Aorta (tissue), 5 donors: ENCODE measurements around the gene ATP5F1D. TPM values are rescaled to one million over a fixed set of nuclear protein-coding genes. Genes with fewer than 3 reads are reported as not detected.

Experiments used
- ATAC-seq: fragments of 200-7000 bp; cut with Tn5 transposase; one replicate; pipeline ENCODE4 v1.9.1; 2022; ENCODE audit warnings: moderate library complexity; ENCODE audit not compliant: low FRiP score
- DNase-seq, 2 donors: peaks; one replicate each; pipeline ENCODE4 v3.0.0-alpha.2; 2020
- H3K27ac ChIP-seq, 2 donors: one replicate each; pipeline ENCODE4 v1.5.1; 2013; ENCODE audit warnings: low read length in 2 of 2, mild to moderate bottlenecking in 2 of 2, moderate library complexity in 2 of 2, control low read depth in 1 of 2, inconsistent platforms in 1 of 2, low read depth in 1 of 2
- H3K27me3 ChIP-seq, 2 donors: one replicate each; pipeline ENCODE4 v1.6.1; 2013; ENCODE audit warnings: control low read depth in 1 of 2, low read length in 1 of 2, mild to moderate bottlenecking in 1 of 2, moderate library complexity in 1 of 2; ENCODE audit not compliant: insufficient read depth in 2 of 2, control insufficient read depth in 1 of 2
- H3K36me3 ChIP-seq, 2 donors: one replicate each; pipeline ENCODE4 v1.6.1; 2013; ENCODE audit warnings: control low read depth in 1 of 2, low read length in 1 of 2, mild to moderate bottlenecking in 1 of 2; ENCODE audit not compliant: insufficient read depth in 2 of 2, control insufficient read depth in 1 of 2
- H3K4me1 ChIP-seq, 2 donors: one replicate each; pipeline ENCODE4 v1.6.1; 2013; ENCODE audit warnings: low read length in 2 of 2, control low read depth in 1 of 2, mild to moderate bottlenecking in 1 of 2, moderate library complexity in 1 of 2; ENCODE audit not compliant: insufficient read depth in 2 of 2, control insufficient read depth in 1 of 2
- H3K4me3 ChIP-seq, 2 donors: one replicate each; pipeline ENCODE4 v1.5.1; 2013; ENCODE audit warnings: low read length in 2 of 2, control low read depth in 1 of 2, mild to moderate bottlenecking in 1 of 2
- H3K9me3 ChIP-seq: one replicate; pipeline ENCODE4 v1.6.1; 2013; ENCODE audit warnings: mild to moderate bottlenecking, low read length; ENCODE audit not compliant: control insufficient read depth
- WGBS, 2 donors: extraction: QIAGEN DNeasy Blood & Tissue Kit; methylation state at CpG; one replicate each; pipeline ENCODE4 v1.1.7; 2013; 5-methylcytosine and 5-hydroxymethylcytosine counted together
- intact Hi-C, 2 donors: fragments of 100-400 bp; cut with DNase I; formaldehyde crosslinking; loops; one replicate each; pipeline versions ENCODE4 v1.14.2 to v1.15.0; 2022
- polyA plus RNA-seq, 2 donors: library from polyadenylated mRNA; stranded (reverse); fragments of 200-250 nt; gene quantifications; one replicate each; pipeline ENCODE4 v1.2.3, GENCODE V29; 2013
- total RNA-seq, 2 donors: library from RNA; stranded (reverse); fragmentation: NEBNext Ultra II Directional; extraction: Animal tissue kit (Norgen Biotek cat#: 25700); gene quantifications; one replicate each; pipeline ENCODE4 v1.2.1, GENCODE V29; 2021
- donor health status: healthy with polysubstance abuse.
- donor health status: Bipolar disorder and iron deficiency.
- donor health status: DM: no; HTN: no; CAD: no.
- donor health status: DM: no; HTN: no; CAD: no.
- donor health status: DM: yes; HTN: yes; CAD: no.

The ATP5F1D gene
- total and polyA plus RNA-seq, 4 donors = 92.8 to 164 (median 116) TPM

GRCh38 chr19:1224047-1224825 is 17.3 kb upstream of the ATP5F1D start:
- intact Hi-C loops = no loop called here
- Histone ChIP-seq H3K9me3 (no peaks in the 10 kb centered on the region), H3K27me3 (no peaks in the 10 kb centered on the region), H3K27ac (no peak overlapping the region), H3K4me1 (no peaks in the 10 kb centered on the region), H3K4me3 (no peak overlapping the region), H3K36me3 (peaks cover 0 to 2% of the 10 kb centered on the region in 2 donors)
- DNase-seq (no peak), ATAC-seq (no peak)
- 88 to 90% methylated on average over 16 of the region's 16 CpGs for WGBS, 2 donors

- no peak overlapping the region for H3K4me3 ChIP-seq
- H3K9me3 ChIP-seq = no peaks in the 10 kb centered on the region
- WGBS, 2 donors = 86 to 90% methylated on average over 16 of the region's 16 CpGs
- H3K27me3 ChIP-seq = no peaks in the 10 kb centered on the region
- H3K27ac ChIP-seq = no peak overlapping the region
- H3K36me3 ChIP-seq = peaks cover 0 to 2% of the 10 kb centered on the region in 2 donors
- intact Hi-C loops = no loop called here
- no peaks in the 10 kb centered on the region for H3K4me1 ChIP-seq
- no peak for DNase-seq
- no peak for ATAC-seq
Observed at GRCh38 chr19:1224847-1225246, 16.7 kb upstream of the ATP5F1D start.

- H3K27me3 ChIP-seq = no peaks in the 10 kb centered on the region
- WGBS, 2 donors = 85 to 86% methylated on average over 28 to 29 of the region's 29 CpGs
- ATAC-seq (no peak), DNase-seq (no peak)
- intact Hi-C loops = no loop called here
- H3K27ac ChIP-seq = no peak overlapping the region
- no peak overlapping the region for H3K4me3 ChIP-seq
- no peaks in the 10 kb centered on the region for H3K9me3 ChIP-seq
- no peaks in the 10 kb centered on the region for H3K4me1 ChIP-seq
- peaks cover 0 to 2% of the 10 kb centered on the region in 2 donors for H3K36me3 ChIP-seq
Observed at GRCh38 chr19:1225440-1226226, 15.9 kb upstream of the ATP5F1D start.

GRCh38 chr19:1226227-1226518 is 15.4 kb upstream of the ATP5F1D start:
- intact Hi-C loops = no loop called here
- DNase-seq = no peak
- no peaks in the 10 kb centered on the region for H3K4me1 ChIP-seq
- WGBS, 2 donors = 91 to 93% methylated on average over 11 of the region's 11 CpGs
- no peak for ATAC-seq
- no peaks in the 10 kb centered on the region for H3K27me3 ChIP-seq
- H3K27ac ChIP-seq = no peak overlapping the region
- H3K9me3 ChIP-seq = no peaks in the 10 kb centered on the region
- no peaks in the 10 kb centered on the region for H3K36me3 ChIP-seq
- H3K4me3 ChIP-seq = no peak overlapping the region

- no peaks in the 10 kb centered on the region for H3K36me3 ChIP-seq
- H3K4me1 ChIP-seq = no peaks in the 10 kb centered on the region
- no peak for DNase-seq
- H3K9me3 ChIP-seq = no peaks in the 10 kb centered on the region
- H3K27me3 ChIP-seq = no peaks in the 10 kb centered on the region
- 89% methylated on average over 47 to 50 of the region's 50 CpGs for WGBS, 2 donors
- H3K4me3 ChIP-seq = no peak overlapping the region
- no peak for ATAC-seq
- H3K27ac ChIP-seq = no peak overlapping the region
- intact Hi-C loops = no loop called here
Observed at GRCh38 chr19:1226522-1227303, 14.8 kb upstream of the ATP5F1D start.

GRCh38 chr19:1227304-1228054 is 14.1 kb upstream of the ATP5F1D start:
- 88 to 90% methylated on average over 42 to 56 of the region's 56 CpGs for WGBS, 2 donors
- H3K36me3 ChIP-seq = no peaks in the 10 kb centered on the region

GRCh38 chr19:1228161-1228957 is 13.2 kb upstream of the ATP5F1D start:
- ATAC-seq = no peak
- 96% methylated on average over 100 of the region's 100 CpGs for WGBS, 2 donors
- no peaks in the 10 kb centered on the region for H3K27me3 ChIP-seq
- no peak for DNase-seq
- no peaks in the 10 kb centered on the region for H3K4me1 ChIP-seq
- H3K27ac ChIP-seq = no peak overlapping the region
- intact Hi-C loops = no loop called here
- no peaks in the 10 kb centered on the region for H3K36me3 ChIP-seq
- H3K9me3 ChIP-seq = no peaks in the 10 kb centered on the region
- no peak overlapping the region for H3K4me3 ChIP-seq

More at GRCh38 chr19:1227304-1228054, 14.1 kb upstream of the ATP5F1D start:
- H3K4me1 ChIP-seq = no peaks in the 10 kb centered on the region
- ATAC-seq = no peak
- H3K27me3 ChIP-seq = no peaks in the 10 kb centered on the region
- H3K4me3 ChIP-seq = no peak overlapping the region
- no peak overlapping the region for H3K27ac ChIP-seq
- no peak for DNase-seq
- H3K9me3 ChIP-seq = no peaks in the 10 kb centered on the region
- intact Hi-C loops = no loop called here
